HCT116 (cell line): ENCODE measurements around the gene CLEC17A. TPM values are rescaled to one million over a fixed set of nuclear protein-coding genes. Genes with fewer than 3 reads are reported as not detected.
"Not testable (repeated sequence)": the region's sequence is repeated elsewhere in the genome, so short reads cannot be mapped to it uniquely, and the experiment has no call there.

ENCODE experiments used
- ATAC-seq: fragments of 200-7000 bp; cut with Tn5 transposase; 2 replicates; pipeline ENCODE4 v1.9.1; 2020; ENCODE audit warnings: mild to moderate bottlenecking, moderate library complexity
- BruUV-seq: library from RNA; stranded (reverse); fragments of 400-500 nt; replicated peaks from 2 replicates; lab custom pipeline; 2021; lab: Mats Ljungman, UMichigan
- CTCF ChIA-PET: fragments of 300-600 bp; sonication (Branson Sonifier 250); formaldehyde crosslinking; loops from one replicate; lab custom pipeline; 2021; ENCODE audit warnings: antibody characterized with exemption; lab: Charles Lee
- POLR2A ChIA-PET: fragments of 300-600, 350-600 bp; sonication (Branson Sonifier 250); formaldehyde crosslinking; loops from one replicate; lab custom pipeline; 2021; ENCODE audit warnings: antibody characterized with exemption; lab: Charles Lee
- RAD21 ChIA-PET, 2 experiments: fragments of 300-600 bp; sonication (Branson Sonifier 250); formaldehyde crosslinking; loops; one replicate each; lab custom pipeline; 2023; ENCODE audit warnings: low total read pairs in 2 of 2; ENCODE audit not compliant: uncharacterized antibody in 2 of 2, unreplicated experiment in 2 of 2, low non-redundant PET in 1 of 2; lab: Charles Lee
- DNase-seq: peaks from one replicate; pipeline ENCODE4 v3.0.0-alpha.2; 2010; ENCODE audit warnings: low read depth, low spot score
- H2AFZ ChIP-seq: fragments of 200-600 bp; shearing (Covaris generic), sonication (generic); 2 replicates; pipeline ENCODE4 v1.6.1; 2017; ENCODE audit warnings: low read depth, mixed run types, mixed read lengths, antibody characterized with exemption, low read length; ENCODE audit not compliant: poor library complexity, severe bottlenecking
- H3K27ac ChIP-seq: 2 replicates; pipeline ENCODE4 v1.5.1; 2012; ENCODE audit warnings: low read depth, low read length
- H3K27me3 ChIP-seq: fragments of 200-600 bp; sonication (generic); 2 replicates; pipeline ENCODE4 v1.6.1; 2016; ENCODE audit warnings: mixed run types, low read length, mixed read lengths; ENCODE audit not compliant: insufficient read depth
- H3K36me3 ChIP-seq, 2 experiments: fragments of 200-500 bp in 1 of 2; fragments of 200-600 bp in 1 of 2; sonication (Bioruptor generic) in 1 of 2; sonication (generic) in 1 of 2; 2 replicates each; pipeline versions ENCODE4 v1.5.1 to v1.6.1; 2014 to 2016; ENCODE audit warnings: low read length in 2 of 2, inconsistent platforms in 1 of 2, mixed read lengths in 1 of 2, mixed run types in 1 of 2; ENCODE audit not compliant: insufficient read depth in 2 of 2, control insufficient read depth in 1 of 2
- H3K4me1 ChIP-seq, 2 experiments: fragments of 200-600 bp in 1 of 2; sonication (generic) in 1 of 2; 2 replicates each; pipeline versions ENCODE4 v1.5.1 to v1.6.1; 2012 to 2017; ENCODE audit warnings: low read length in 2 of 2, inconsistent platforms in 1 of 2, mild to moderate bottlenecking in 1 of 2, mixed read lengths in 1 of 2, mixed run types in 1 of 2, moderate library complexity in 1 of 2; ENCODE audit not compliant: insufficient read depth in 2 of 2, control insufficient read depth in 1 of 2
- H3K4me2 ChIP-seq: fragments of 200-600 bp; sonication (generic); 2 replicates; pipeline ENCODE4 v1.6.1; 2017; ENCODE audit warnings: mixed run types, low read length, mixed read lengths
- H3K4me3 ChIP-seq, 2 experiments: fragments of 200-600 bp in 1 of 2; sonication (generic) in 1 of 2; replicated peaks in 1 of 2; 2 replicates each; pipeline ENCODE4 v1.5.1; 2011 to 2016; ENCODE audit warnings: low read length in 2 of 2, control low read depth in 1 of 2, low read depth in 1 of 2, mild to moderate bottlenecking in 1 of 2, mixed read lengths in 1 of 2, mixed run types in 1 of 2
- H3K79me2 ChIP-seq: fragments of 200-600 bp; sonication (generic); 2 replicates; pipeline ENCODE4 v1.6.1; 2017; ENCODE audit warnings: mild to moderate bottlenecking, mixed run types, low read length, moderate library complexity, mixed read lengths; ENCODE audit not compliant: insufficient read depth
- H3K9ac ChIP-seq: fragments of 200-600 bp; sonication (generic); 2 replicates; pipeline ENCODE4 v1.6.1; 2016; ENCODE audit warnings: low read length, mixed read lengths
- H3K9me2 ChIP-seq: fragments of 200-600 bp; sonication (generic), shearing (Covaris generic); 2 replicates; pipeline ENCODE4 v1.6.1; 2017; ENCODE audit warnings: mixed run types, mild to moderate bottlenecking, moderate library complexity; ENCODE audit not compliant: insufficient read depth
- H3K9me3 ChIP-seq, 2 experiments: fragments of 200-500 bp in 1 of 2; fragments of 200-600 bp in 1 of 2; sonication (Bioruptor generic) in 1 of 2; sonication (generic) in 1 of 2; 2 replicates each; pipeline ENCODE4 v1.6.1; 2014 to 2017; ENCODE audit warnings: low read length in 2 of 2, mixed read lengths in 2 of 2, inconsistent platforms in 1 of 2, low read depth in 1 of 2, mild to moderate bottlenecking in 1 of 2, mixed run types in 1 of 2, moderate library complexity in 1 of 2; ENCODE audit not compliant: control insufficient read depth in 1 of 2, insufficient read depth in 1 of 2
- H4K20me1 ChIP-seq: fragments of 200-600 bp; sonication (generic), shearing (Covaris generic); 2 replicates; pipeline ENCODE4 v1.6.1; 2017; ENCODE audit warnings: mixed run types, mild to moderate bottlenecking, moderate library complexity; ENCODE audit not compliant: insufficient read depth
- CBX3 ChIP-seq: IDR thresholded peaks from 2 replicates; pipeline ENCODE4 v1.6.1; 2012; ENCODE audit warnings: low read depth
- EGR1 ChIP-seq: IDR thresholded peaks from 2 replicates; pipeline ENCODE4 v1.6.1; 2012; ENCODE audit warnings: low read depth
- ELF1 ChIP-seq: IDR thresholded peaks from 2 replicates; pipeline ENCODE4 v1.6.1; 2012; ENCODE audit warnings: low read depth, borderline replicate concordance
- FOSL1 ChIP-seq: IDR thresholded peaks from 2 replicates; pipeline ENCODE4 v1.6.1; 2012; ENCODE audit warnings: low read depth
- POLR2A ChIP-seq: IDR thresholded peaks from 2 replicates; pipeline ENCODE4 v1.7.0; 2011; ENCODE audit warnings: borderline replicate concordance; ENCODE audit not compliant: insufficient read depth, insufficient read length; ENCODE audit errors: extremely low read depth
- RAD21 ChIP-seq: IDR thresholded peaks from 2 replicates; pipeline ENCODE4 v1.6.1; 2012; ENCODE audit warnings: low read depth, mild to moderate bottlenecking
- SP1 ChIP-seq: IDR thresholded peaks from 2 replicates; pipeline ENCODE4 v1.6.1; 2012; ENCODE audit warnings: low read depth
- TCF7L2 ChIP-seq: IDR thresholded peaks from 2 replicates; pipeline ENCODE4 v1.7.0; 2011; ENCODE audit warnings: borderline replicate concordance, inconsistent platforms; ENCODE audit not compliant: insufficient read depth, insufficient read length; ENCODE audit errors: extremely low read depth
- ZFX ChIP-seq: fragments of 450-650 bp; IDR thresholded peaks from 2 replicates; pipeline ENCODE4 v1.6.1; 2017
- intact Hi-C: fragments of 100-400 bp; cut with micrococcal nuclease; formaldehyde crosslinking; loops from 2 replicates; pipeline ENCODE4 v1.10.0; 2022
- total RNA-seq: library from RNA; stranded (reverse); gene quantifications from one replicate; pipeline ENCODE4 v1.2.1, GENCODE V29; 2021; ENCODE audit not compliant: unreplicated experiment

Gene CLEC17A
- total RNA-seq, 1 experiment from 2014 or later = not detected

GRCh38 chr19:14585187-14585586, 2.3 kb downstream of the CLEC17A start:
- H3K4me3 ChIP-seq, H3K79me2 ChIP-seq, H3K36me3 ChIP-seq, BruUV-seq, H3K27me3 ChIP-seq, DNase-seq, CTCF ChIA-PET, H4K20me1 ChIP-seq, H3K4me1 ChIP-seq, intact Hi-C loops, POLR2A ChIA-PET, H3K9me3 ChIP-seq, H3K9ac ChIP-seq, H3K4me2 ChIP-seq, H3K27ac ChIP-seq, H3K9me2 ChIP-seq, H2AFZ ChIP-seq, RAD21 ChIA-PET: not testable (repeated sequence)
- peak; percentile 34; the same call in 1 of the 2 replicates for ATAC-seq

DNA sequence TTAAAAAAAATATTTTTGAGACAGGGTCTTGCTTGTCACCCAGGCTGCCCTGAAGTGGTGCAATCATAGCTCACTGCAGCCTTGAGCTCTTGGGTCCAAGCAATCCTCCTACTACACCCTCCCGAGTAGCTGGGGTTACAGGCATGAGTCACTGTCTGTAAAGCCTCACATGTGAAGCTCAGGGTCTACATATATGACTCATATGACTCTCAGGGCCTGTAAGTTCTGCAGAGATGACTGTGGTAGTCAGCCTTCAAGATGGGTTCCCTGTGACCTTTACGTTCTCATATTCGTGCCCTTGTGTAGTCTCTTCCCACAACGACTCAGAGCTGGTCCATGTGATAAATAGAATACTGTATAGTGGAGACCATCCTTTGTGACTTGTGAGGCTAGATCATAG, 6.5 kb downstream of the CLEC17A start:
- H3K4me3 ChIP-seq, H3K9me2 ChIP-seq, H3K27ac ChIP-seq, POLR2A ChIA-PET, intact Hi-C loops, BruUV-seq, H3K36me3 ChIP-seq, CTCF ChIA-PET, H3K9ac ChIP-seq, H3K79me2 ChIP-seq, H2AFZ ChIP-seq, H4K20me1 ChIP-seq, H3K4me1 ChIP-seq, H3K9me3 ChIP-seq, RAD21 ChIA-PET, DNase-seq, H3K27me3 ChIP-seq, ATAC-seq, H3K4me2 ChIP-seq: not testable (repeated sequence)

DNA sequence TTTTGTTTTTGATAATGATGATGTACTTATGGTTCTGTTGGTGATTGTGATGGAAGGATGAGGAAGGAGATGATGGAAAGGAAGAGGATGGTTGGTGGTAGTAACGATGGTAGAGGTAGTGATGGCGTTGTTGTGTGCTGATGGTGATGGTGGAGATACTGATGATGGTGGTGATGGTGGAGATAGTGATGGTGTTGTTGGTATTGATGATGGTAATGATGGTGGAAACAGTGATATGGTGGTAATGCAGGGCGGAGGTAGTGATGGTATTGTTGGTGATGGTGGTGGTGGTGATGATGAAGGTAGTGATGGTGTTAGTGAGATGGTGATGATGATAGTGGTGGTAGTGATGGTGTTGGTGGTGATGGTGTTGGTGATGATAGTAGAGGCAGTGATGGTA, 12.7 kb downstream of the CLEC17A start:
- intact Hi-C loops = no loop called here
- H3K36me3 ChIP-seq = no peaks in the 10 kb centered on the region
- no peak overlapping the region for H3K4me3 ChIP-seq
- H3K4me1 ChIP-seq = no peaks in the 10 kb centered on the region
- TF ChIP-seq POLR2A (no peak), CBX3 (no peak), TCF7L2 (no peak), EGR1 (no peak), RAD21 (no peak), ELF1 (no peak), FOSL1 (no peak), SP1 (no peak), ZFX (no peak)
- no peaks in the 10 kb centered on the region for H3K27me3 ChIP-seq
- ChIA-PET POLR2A (no interaction called here), CTCF (no interaction called here), RAD21 (no interaction called here)
- H4K20me1 ChIP-seq = no peaks in the 10 kb centered on the region
- peaks cover 0 to 5% of the 10 kb centered on the region in 2 experiments; a peak in 1 of 4 replicates for H3K9me3 ChIP-seq
- H3K79me2 ChIP-seq = no peaks in the 10 kb centered on the region
- no peak overlapping the region for H3K9ac ChIP-seq
- H3K4me2 ChIP-seq = no peak overlapping the region
- DNase-seq = no peak
- BruUV-seq = no TSS peak
- H3K27ac ChIP-seq = no peak overlapping the region
- no peak overlapping the region for H2AFZ ChIP-seq
- no peak for ATAC-seq
- no peaks in the 10 kb centered on the region for H3K9me2 ChIP-seq
